ENCODE measurements around the gene RNLS. TPM values are rescaled to one million over a fixed set of nuclear protein-coding genes. Genes with fewer than 3 reads are reported as not detected.

RNLS gene
- total RNA-seq, 1 experiment from 2014 or later, result not detected

GRCh38 chr10:88254091-88254490 lies 329.0 kb downstream of the RNLS start (continued):
- TF ChIP-seq REST (IDR thresholded peaks at IDR 0.05; ENCODE audit: low read depth) (no peak), ATF3 (IDR thresholded peaks at IDR 0.05) (0 out of 2 replicates have a peak, but pooled peaks have one; percentile 3), CBX3 (IDR thresholded peaks at IDR 0.05; ENCODE audit: low read depth) (peak; percentile 79; the same call in 1 of the 2 replicates), EZH2 (IDR thresholded peaks at IDR 0.05) (no peak), TCF7L2 (IDR thresholded peaks at IDR 0.05; ENCODE audit: borderline replicate concordance, extremely low read depth, insufficient read depth, insufficient read length) (no peak), FOSL1 (IDR thresholded peaks at IDR 0.05; ENCODE audit: low read depth) (peak; percentile 90), CTCF (IDR thresholded peaks at IDR 0.05 in 2 of 3, conservative IDR thresholded peaks at IDR 0.05 in 1 of 3; ENCODE audit: borderline replicate concordance in 1 of 3, insufficient read depth in 1 of 3, low read depth in 2 of 3, low read length in 2 of 3) (no peak), CEBPB (IDR thresholded peaks at IDR 0.05; ENCODE audit: low read depth) (peak; percentile 69)

- POLR2A ChIA-PET, result no interaction called here
- H3K36me3 ChIP-seq (ENCODE audit: control insufficient read depth in 1 of 2, insufficient read depth in 2 of 2, low read length in 2 of 2), result no peaks in the 10 kb centered on the region
- no TSS peak for BruUV-seq (replicated peaks)
- H3K4me1 ChIP-seq (ENCODE audit: control insufficient read depth in 1 of 2, insufficient read depth in 2 of 2, low read length in 2 of 2), result peaks cover 8 to 21% of the 10 kb centered on the region in 2 experiments
- H3K9me3 ChIP-seq (ENCODE audit: control insufficient read depth in 1 of 2, insufficient read depth in 1 of 2, low read depth in 1 of 2, low read length in 2 of 2), result no peaks in the 10 kb centered on the region
- intact Hi-C loops (cut with micrococcal nuclease), result no loop called here
- no peak overlapping the region for H3K27ac ChIP-seq (ENCODE audit: low read depth, low read length)
- CTCF ChIA-PET, result no interaction called here
- H3K9ac ChIP-seq (ENCODE audit: low read length), result no peak overlapping the region
- no peaks in the 10 kb centered on the region for H3K79me2 ChIP-seq (ENCODE audit: insufficient read depth, low read length)
- H3K4me3 ChIP-seq (replicated peaks in 1 of 2; ENCODE audit: low read depth in 1 of 2, low read length in 2 of 2), result no peak overlapping the region
- H3K4me2 ChIP-seq (ENCODE audit: low read length), result peak overlapping the region; percentile 66
- H3K27me3 ChIP-seq (ENCODE audit: insufficient read depth, low read length), result no peaks in the 10 kb centered on the region
- DNase-seq (ENCODE audit: low read depth, low spot score) (no peak), ATAC-seq (peak; percentile 49; the same call in 1 of the 2 replicates)
- no peaks in the 10 kb centered on the region for H3K9me2 ChIP-seq (ENCODE audit: insufficient read depth)
- no peak overlapping the region for H2AFZ ChIP-seq (ENCODE audit: low read depth, low read length, poor library complexity, severe bottlenecking)
- RAD21 ChIA-PET (ENCODE audit: low non-redundant PET in 1 of 2, low total read pairs in 2 of 2, uncharacterized antibody in 2 of 2, unreplicated experiment in 2 of 2), result no interaction called here
- H4K20me1 ChIP-seq (ENCODE audit: insufficient read depth), result no peaks in the 10 kb centered on the region
- TF ChIP-seq MAX (IDR thresholded peaks at IDR 0.05) (no peak), POLR2A (IDR thresholded peaks at IDR 0.05; ENCODE audit: borderline replicate concordance, extremely low read depth, insufficient read depth, insufficient read length) (no peak), SRF (IDR thresholded peaks at IDR 0.05; ENCODE audit: low read depth) (no peak), CBX3 (IDR thresholded peaks at IDR 0.05; ENCODE audit: low read depth) (no peak), EGR1 (IDR thresholded peaks at IDR 0.05; ENCODE audit: low read depth) (no peak), ZBTB33 (IDR thresholded peaks at IDR 0.05; ENCODE audit: extremely low read depth, insufficient replicate concordance, low read length) (no peak), REST (IDR thresholded peaks at IDR 0.05; ENCODE audit: low read depth) (no peak)
Observed at GRCh38 chr10:88253622-88254021, 329.5 kb downstream of the RNLS start.

Data from HCT116 (cell line).